Smooth muscle cell (in vitro differentiated cells): ENCODE data around the gene CNNM2. TPM values are rescaled to one million over a fixed set of nuclear protein-coding genes. Genes with fewer than 3 reads are reported as not detected.

Experiments
- DNase-seq: peaks from one replicate; lab custom pipeline; 2025; ENCODE audit not compliant: unreplicated experiment; lab: John Stamatoyannopoulos, UW
- H2AFZ ChIP-seq: fragments of 200-600 bp; sonication (generic); 2 replicates; pipeline ENCODE4 v1.6.0; 2016; ENCODE audit warnings: antibody characterized with exemption, low read depth, mild to moderate bottlenecking
- H3F3A ChIP-seq: fragments of 200-600 bp; sonication (generic); 2 replicates; pipeline ENCODE4 v1.6.0; 2017; ENCODE audit warnings: antibody characterized with exemption, low read depth
- H3K27ac ChIP-seq: fragments of 200-600 bp; sonication (generic); 2 replicates; pipeline ENCODE4 v1.5.1; 2016; ENCODE audit warnings: low read depth, mild to moderate bottlenecking
- H3K27me3 ChIP-seq: fragments of 200-600 bp; sonication (generic); 2 replicates; pipeline ENCODE4 v1.6.1; 2016; ENCODE audit warnings: low read depth, mild to moderate bottlenecking
- H3K36me3 ChIP-seq: fragments of 200-600 bp; sonication (generic); 2 replicates; pipeline ENCODE4 v1.5.1; 2016; ENCODE audit warnings: low read depth
- H3K4me1 ChIP-seq: fragments of 200-600 bp; sonication (generic); 2 replicates; pipeline ENCODE4 v1.5.1; 2016; ENCODE audit warnings: low read depth
- H3K4me2 ChIP-seq: fragments of 200-600 bp; sonication (generic); 2 replicates; pipeline ENCODE4 v1.6.0; 2016; ENCODE audit warnings: mild to moderate bottlenecking
- H3K4me3 ChIP-seq: fragments of 200-600 bp; sonication (generic); 2 replicates; pipeline ENCODE4 v1.5.1; 2016; ENCODE audit warnings: mild to moderate bottlenecking
- H3K79me2 ChIP-seq: fragments of 200-600 bp; sonication (generic); 2 replicates; pipeline ENCODE4 v1.6.0; 2016; ENCODE audit warnings: low read depth, mild to moderate bottlenecking
- H3K9ac ChIP-seq: fragments of 200-600 bp; sonication (generic); 2 replicates; pipeline ENCODE4 v1.6.0; 2016; ENCODE audit warnings: low read depth
- H3K9me3 ChIP-seq: fragments of 200-600 bp; sonication (generic); replicated peaks from 2 replicates; pipeline ENCODE4 v1.5.1; 2016; ENCODE audit warnings: low read depth
- H4K20me1 ChIP-seq: fragments of 200-600 bp; sonication (generic); 2 replicates; pipeline ENCODE4 v1.6.0; 2016; ENCODE audit warnings: low read depth
- CTCF ChIP-seq: fragments of 200-600 bp; sonication (generic); IDR thresholded peaks from 2 replicates; pipeline ENCODE4 v1.5.1; 2017; ENCODE audit warnings: borderline replicate concordance, mild to moderate bottlenecking, antibody characterized with exemption; ENCODE audit not compliant: insufficient read depth, poor library complexity, severe bottlenecking
- WGBS: methylation state at CpG from one replicate; pipeline ENCODE4 v1.1.7; 2016; ENCODE audit warnings: low lambda C conversion rate; 5-methylcytosine and 5-hydroxymethylcytosine counted together
- polyA plus RNA-seq: library from polyadenylated mRNA; unstranded; fragments of >200 nt; fragmentation: Nextera tagmentation; extraction: Ambion mirVana; gene quantifications from 2 replicates; pipeline ENCODE4 v1.2.1, GENCODE V29; 2016
- total RNA-seq: library from RNA; depleted of rRNA; stranded (reverse); fragments of >200 nt; gene quantifications from 2 replicates; pipeline ENCODE4 v1.2.3, GENCODE V29; 2014

CNNM2 gene
- total and polyA plus RNA-seq, 2 experiments from 2014 or later = 5.5 to 8.4 TPM

- Histone ChIP-seq H3K4me3 (no peak overlapping the region), H3K36me3 (peaks cover 4% of the 10 kb centered on the region), H3K27me3 (no peaks in the 10 kb centered on the region), H3K4me2 (no peak overlapping the region), H3K27ac (peak overlapping the region; percentile 46), H3K9me3 (no peaks in the 10 kb centered on the region), H3K9ac (no peak overlapping the region), H3F3A (peaks cover 16% of the 10 kb centered on the region), H4K20me1 (no peaks in the 10 kb centered on the region), H3K4me1 (no peaks in the 10 kb centered on the region), H2AFZ (no peak overlapping the region), H3K79me2 (no peaks in the 10 kb centered on the region)
- 95% methylated on average over 2 of the region's 2 CpGs for WGBS
- no peak for DNase-seq
- TF ChIP-seq CTCF = no peak
Measured at GRCh38 chr10:103086799-103087198, 168.7 kb downstream of the CNNM2 start.

GRCh38 chr10:103089493-103089892 lies 171.4 kb downstream of the CNNM2 start:
- Histone ChIP-seq H3K27ac (no peak overlapping the region), H3K4me1 (no peaks in the 10 kb centered on the region), H3K79me2 (no peaks in the 10 kb centered on the region), H3K4me3 (no peak overlapping the region), H3K9me3 (no peaks in the 10 kb centered on the region), H4K20me1 (no peaks in the 10 kb centered on the region), H3K4me2 (no peak overlapping the region), H3K9ac (no peak overlapping the region), H3K27me3 (no peaks in the 10 kb centered on the region), H3F3A (peaks cover 16% of the 10 kb centered on the region), H2AFZ (no peak overlapping the region), H3K36me3 (peaks cover 8% of the 10 kb centered on the region)
- TF ChIP-seq CTCF = no peak
- DNase-seq = no peak
- 98% methylated on average over 10 of the region's 10 CpGs for WGBS

GRCh38 chr10:103090911-103091310 lies 172.8 kb downstream of the CNNM2 start:
- Histone ChIP-seq H3K27me3 (no peaks in the 10 kb centered on the region), H2AFZ (no peak overlapping the region), H3F3A (peaks cover 16% of the 10 kb centered on the region), H3K4me3 (no peak overlapping the region), H3K4me1 (no peaks in the 10 kb centered on the region), H3K79me2 (no peaks in the 10 kb centered on the region), H4K20me1 (no peaks in the 10 kb centered on the region), H3K9ac (no peak overlapping the region), H3K9me3 (no peaks in the 10 kb centered on the region), H3K27ac (no peak overlapping the region), H3K4me2 (no peak overlapping the region), H3K36me3 (peaks cover 11% of the 10 kb centered on the region)
- WGBS = 97% methylated on average over 7 of the region's 7 CpGs
- no peak for DNase-seq
- no peak for TF ChIP-seq CTCF

- H3K27ac ChIP-seq = no peak overlapping the region
- no peaks in the 10 kb centered on the region for H4K20me1 ChIP-seq
- H3K4me1 ChIP-seq = no peaks in the 10 kb centered on the region
- H3K27me3 ChIP-seq = no peaks in the 10 kb centered on the region
- peaks cover 34% of the 10 kb centered on the region for H3K36me3 ChIP-seq
- H3K9me3 ChIP-seq = no peaks in the 10 kb centered on the region
- H3K4me2 ChIP-seq = no peak overlapping the region
- H3K4me3 ChIP-seq = no peak overlapping the region
- H3K79me2 ChIP-seq = no peaks in the 10 kb centered on the region
- DNase-seq = no peak
- no peak overlapping the region for H2AFZ ChIP-seq
- no peak for TF ChIP-seq CTCF
- no peaks in the 10 kb centered on the region for H3F3A ChIP-seq
- no peak overlapping the region for H3K9ac ChIP-seq
Measured at GRCh38 chr10:103095005-103095404, 176.9 kb downstream of the CNNM2 start.
